GM12865 (cell line): ENCODE results near the gene ZFYVE26.

Experiments used
- DNase-seq: peaks from one replicate; pipeline ENCODE4 v3.0.0; 2010; ENCODE audit warnings: low read depth
- H3K4me3 ChIP-seq: 2 replicates; pipeline ENCODE4 v1.5.1; 2011; ENCODE audit warnings: mild to moderate bottlenecking, low read depth, low read length, control low read depth
- CTCF ChIP-seq: IDR thresholded peaks from 2 replicates; pipeline ENCODE4 v1.5.1; 2011; ENCODE audit warnings: low read length, control low read depth, low read depth, inconsistent platforms; ENCODE audit not compliant: insufficient read depth; ENCODE audit errors: missing control alignments

ZFYVE26 gene

GRCh38 chr14:67738740-67739504 lies 77.5 kb downstream of the ZFYVE26 start:
- no peak for TF ChIP-seq CTCF
- no peak overlapping the region for H3K4me3 ChIP-seq
- DNase-seq: no peak

- no peak for DNase-seq
- TF ChIP-seq CTCF: no peak
- H3K4me3 ChIP-seq: no peak overlapping the region
Observed at GRCh38 chr14:67736771-67737170, 79.6 kb downstream of the ZFYVE26 start.

- DNase-seq: no peak
- no peak for TF ChIP-seq CTCF
- H3K4me3 ChIP-seq: no peak overlapping the region
Observed at GRCh38 chr14:67735336-67736147, 80.8 kb downstream of the ZFYVE26 start.

GRCh38 chr14:67734675-67735074 lies 81.7 kb downstream of the ZFYVE26 start:
- no peak for TF ChIP-seq CTCF
- no peak overlapping the region for H3K4me3 ChIP-seq
- no peak for DNase-seq

GRCh38 chr14:67733616-67734015 lies 82.8 kb downstream of the ZFYVE26 start:
- no peak for TF ChIP-seq CTCF
- no peak for DNase-seq
- H3K4me3 ChIP-seq: no peak overlapping the region

GRCh38 chr14:67729072-67729885 lies 87.1 kb downstream of the ZFYVE26 start:
- H3K4me3 ChIP-seq: no peak overlapping the region
- DNase-seq: no peak
- TF ChIP-seq CTCF: no peak
